ENCODE data around the gene AEBP1.

Gene AEBP1

DNA sequence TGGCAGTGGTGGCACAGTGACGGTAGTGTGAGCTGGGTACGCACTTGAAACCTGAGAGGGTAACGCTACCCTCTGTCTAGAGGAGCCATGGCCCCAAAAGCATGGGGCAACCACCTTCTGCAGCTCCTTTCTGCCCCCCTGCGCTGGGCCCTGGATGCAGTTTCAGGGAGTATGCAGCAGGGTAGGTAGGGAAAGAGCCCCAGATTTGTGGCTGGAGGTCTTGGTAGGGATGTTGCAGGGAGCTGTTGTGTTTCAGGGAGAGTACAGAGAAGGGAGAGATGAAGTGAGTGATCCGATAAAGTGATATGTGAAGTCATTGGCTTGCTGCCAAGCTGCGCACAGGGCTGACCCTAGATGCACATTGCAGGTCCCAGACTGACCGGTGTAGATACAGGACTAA is 36.1 kb upstream of the AEBP1 start:
- TF ChIP-seq, protein P1, sequence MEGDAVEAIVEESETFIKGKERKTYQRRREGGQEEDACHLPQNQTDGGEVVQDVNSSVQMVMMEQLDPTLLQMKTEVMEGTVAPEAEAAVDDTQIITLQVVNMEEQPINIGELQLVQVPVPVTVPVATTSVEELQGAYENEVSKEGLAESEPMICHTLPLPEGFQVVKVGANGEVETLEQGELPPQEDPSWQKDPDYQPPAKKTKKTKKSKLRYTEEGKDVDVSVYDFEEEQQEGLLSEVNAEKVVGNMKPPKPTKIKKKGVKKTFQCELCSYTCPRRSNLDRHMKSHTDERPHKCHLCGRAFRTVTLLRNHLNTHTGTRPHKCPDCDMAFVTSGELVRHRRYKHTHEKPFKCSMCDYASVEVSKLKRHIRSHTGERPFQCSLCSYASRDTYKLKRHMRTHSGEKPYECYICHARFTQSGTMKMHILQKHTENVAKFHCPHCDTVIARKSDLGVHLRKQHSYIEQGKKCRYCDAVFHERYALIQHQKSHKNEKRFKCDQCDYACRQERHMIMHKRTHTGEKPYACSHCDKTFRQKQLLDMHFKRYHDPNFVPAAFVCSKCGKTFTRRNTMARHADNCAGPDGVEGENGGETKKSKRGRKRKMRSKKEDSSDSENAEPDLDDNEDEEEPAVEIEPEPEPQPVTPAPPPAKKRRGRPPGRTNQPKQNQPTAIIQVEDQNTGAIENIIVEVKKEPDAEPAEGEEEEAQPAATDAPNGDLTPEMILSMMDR (IDR thresholded peaks at IDR 0.05; ENCODE audit: insufficient read depth, missing control alignments) = no peak
- DNase-seq (ENCODE audit: insufficient read length, low spot score) = no peak
- no peak for FAIRE-seq

DNA sequence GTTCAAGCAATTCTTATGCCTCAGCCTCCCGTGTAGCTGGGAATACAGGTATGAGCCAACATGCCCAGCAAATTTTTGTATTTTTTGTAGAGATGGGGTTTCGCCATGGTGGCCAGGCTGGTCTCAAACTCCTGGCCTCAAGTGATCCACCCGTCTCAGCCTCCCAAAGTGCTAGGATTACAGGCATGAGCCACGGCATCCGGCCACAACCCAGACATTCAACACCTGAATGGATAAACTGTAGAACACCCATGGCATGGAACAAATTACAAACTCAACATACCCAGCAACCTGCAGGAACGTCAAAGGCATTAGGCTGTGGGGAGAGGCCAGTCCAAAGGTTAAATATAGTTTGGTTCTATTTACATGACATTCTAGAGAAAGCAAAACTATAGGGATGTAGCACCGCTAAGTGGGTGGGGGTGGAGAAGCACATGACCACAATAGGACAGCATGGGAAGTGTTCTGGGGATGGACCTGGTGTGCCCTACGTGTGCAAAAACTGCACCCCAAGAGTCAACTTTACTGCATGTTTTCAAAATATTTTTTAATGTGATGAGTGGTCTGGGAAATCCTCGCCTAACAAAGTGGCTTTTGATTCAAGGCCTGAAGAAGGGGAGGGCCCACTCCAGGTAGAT is 32.3 kb upstream of the AEBP1 start:
- DNase-seq (ENCODE audit: insufficient read length, low spot score) (no peak), FAIRE-seq (no peak)
- TF ChIP-seq, protein P1 (IDR thresholded peaks at IDR 0.05; ENCODE audit: insufficient read depth, missing control alignments) = no peak

DNA sequence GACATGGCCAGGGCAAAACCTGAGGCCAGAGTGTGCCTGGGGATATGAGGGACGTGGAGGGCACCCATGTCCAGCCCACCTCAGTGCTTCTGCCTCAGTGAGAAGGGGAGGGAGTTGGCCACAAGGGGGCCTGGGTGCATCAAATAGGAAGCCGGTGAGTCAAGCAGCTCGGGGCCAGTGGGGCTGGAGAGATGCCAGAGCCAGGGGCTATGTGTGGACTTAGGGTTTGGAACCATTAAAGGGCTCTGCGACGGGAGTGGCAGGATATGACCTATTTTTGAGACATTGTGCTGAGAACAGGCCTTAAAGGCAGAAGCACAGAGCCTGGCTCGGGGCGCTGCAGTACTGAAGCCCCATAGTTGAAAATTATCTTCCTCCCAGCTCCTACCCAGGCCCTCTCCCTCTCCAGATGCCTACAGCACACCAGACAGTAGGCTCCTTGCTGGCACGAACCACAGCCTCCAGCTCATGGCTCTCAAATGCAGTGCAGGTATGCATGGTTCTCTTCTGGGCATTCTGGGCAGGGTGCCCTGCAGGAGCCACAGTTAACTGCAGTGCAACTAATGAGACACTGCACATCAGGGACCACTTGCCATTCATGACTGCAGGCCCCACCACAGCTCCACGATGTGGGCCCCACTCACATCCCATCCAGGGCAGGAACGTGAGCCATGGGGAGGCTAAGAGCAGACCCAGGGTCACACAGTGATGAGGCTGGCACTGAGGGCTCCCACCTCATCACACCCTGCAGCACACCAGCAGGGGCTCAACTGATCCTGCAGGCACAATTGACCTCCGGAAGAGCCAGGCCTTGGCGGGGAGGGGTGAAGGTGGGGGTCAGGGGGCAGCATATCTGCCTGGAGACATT is 31.5 kb upstream of the AEBP1 start:
- DNase-seq (ENCODE audit: insufficient read length, low spot score) (peak; percentile 61), FAIRE-seq (no peak)
- TF ChIP-seq, protein P1 (IDR thresholded peaks at IDR 0.05; ENCODE audit: insufficient read depth, missing control alignments) = peak; percentile 50

DNA sequence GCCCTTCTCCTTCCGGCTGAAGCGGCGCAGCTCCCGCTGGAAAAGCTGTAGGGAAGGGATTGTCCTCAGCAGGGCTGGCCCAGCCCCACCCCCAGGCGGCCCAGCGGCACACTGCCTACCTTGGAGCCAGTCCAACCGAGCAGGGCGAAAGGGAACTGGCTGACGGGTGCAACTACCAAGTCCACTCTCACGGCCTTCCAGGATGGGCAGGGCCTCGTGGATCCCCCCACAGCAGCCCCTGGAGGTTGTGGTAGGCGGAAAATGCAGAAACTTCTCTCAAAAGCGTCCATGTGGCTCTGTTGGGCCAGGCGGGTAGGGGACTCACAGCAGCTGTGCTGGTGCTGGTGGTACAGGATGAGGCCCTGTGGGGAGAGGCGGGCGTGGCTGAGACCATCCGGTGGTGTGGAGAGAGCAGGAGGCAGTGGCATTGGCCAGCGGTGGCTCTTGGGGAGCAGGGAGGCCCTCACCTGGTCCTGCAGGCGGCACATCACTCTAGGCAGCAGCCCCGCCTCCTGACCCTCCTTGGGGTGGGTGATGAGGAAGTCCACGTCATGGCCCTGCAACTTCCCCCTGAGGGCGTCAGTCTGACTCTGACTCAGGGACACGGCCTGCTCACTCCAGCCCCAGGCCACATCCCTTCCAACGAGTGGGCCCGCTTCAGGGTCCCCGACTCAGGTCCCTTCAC is 30.3 kb upstream of the AEBP1 start:
- no peak for FAIRE-seq
- TF ChIP-seq, protein P1 (IDR thresholded peaks at IDR 0.05; ENCODE audit: insufficient read depth, missing control alignments) = no peak
- DNase-seq (ENCODE audit: insufficient read length, low spot score) = no peak

DNA sequence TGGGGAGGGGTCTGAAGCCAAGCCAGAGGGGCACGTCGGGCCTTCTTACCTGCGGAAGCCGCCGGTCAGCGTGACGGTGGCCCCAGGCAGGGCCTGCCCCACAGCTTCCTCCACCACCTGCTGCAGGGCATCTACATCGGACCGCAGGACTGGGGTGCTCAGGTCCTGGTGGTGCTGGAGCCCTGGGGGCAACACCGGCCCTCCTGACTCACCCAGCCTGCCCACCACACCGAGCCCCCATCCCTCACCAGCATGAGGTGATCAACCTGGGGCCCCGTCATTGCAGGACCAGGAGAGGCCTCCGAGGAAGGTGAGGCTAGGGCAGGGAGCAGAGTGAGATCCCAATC is 29.8 kb upstream of the AEBP1 start:
- TF ChIP-seq, protein P1 (IDR thresholded peaks at IDR 0.05; ENCODE audit: insufficient read depth, missing control alignments) = no peak
- DNase-seq (ENCODE audit: insufficient read length, low spot score) (no peak), FAIRE-seq (no peak)

DNA sequence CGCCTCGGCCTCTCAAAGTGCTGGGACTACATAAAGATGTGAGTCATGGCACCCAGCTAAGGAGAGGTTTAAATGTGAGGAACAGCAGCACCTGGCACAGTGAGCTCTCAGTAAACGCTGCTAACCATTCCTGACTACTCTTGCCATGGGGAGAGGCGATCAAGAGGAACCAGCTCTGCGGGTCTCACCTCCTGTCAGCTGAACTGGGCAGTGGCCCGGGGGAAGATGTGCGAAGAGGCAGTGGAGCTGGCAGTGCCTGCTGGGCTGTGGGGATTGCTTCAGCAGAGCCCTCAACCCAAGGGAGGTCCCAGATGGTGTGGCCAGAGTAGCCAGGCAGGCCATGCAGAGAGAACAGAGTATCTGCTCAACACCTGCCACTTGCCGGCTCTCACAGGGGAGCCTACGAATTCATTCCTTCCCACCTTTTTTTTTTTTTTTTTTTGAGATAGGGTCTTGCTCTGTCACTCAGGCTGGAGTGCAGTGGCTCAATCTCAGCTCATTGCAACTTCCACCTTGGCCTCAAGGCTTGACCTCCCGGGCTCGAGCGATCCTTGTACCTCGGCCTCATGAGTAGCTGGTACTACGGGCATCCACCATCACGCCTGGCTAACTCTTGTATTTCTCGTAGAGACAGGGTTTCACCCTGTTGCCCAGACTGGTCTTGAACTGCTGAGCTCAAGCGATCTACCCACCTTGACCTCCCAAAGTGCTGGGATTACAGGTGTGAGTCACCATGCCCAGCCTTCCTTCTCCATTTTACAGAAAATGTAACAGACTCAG is 28.7 kb upstream of the AEBP1 start:
- TF ChIP-seq, protein P1 (IDR thresholded peaks at IDR 0.05; ENCODE audit: insufficient read depth, missing control alignments) = no peak
- DNase-seq (ENCODE audit: insufficient read length, low spot score) (no peak), FAIRE-seq (no peak)
